H7 (cell line): Measurements from ENCODE around the gene PPP1CB. TPM values are rescaled to one million over a fixed set of nuclear protein-coding genes. Genes with fewer than 3 reads are reported as not detected.
"Not testable (repeated sequence)": the region's sequence is repeated elsewhere in the genome, so short reads cannot be mapped to it uniquely, and the experiment has no call there.

Experiments used
- DNase-seq: peaks from one replicate; pipeline ENCODE4 v3.0.0; 2012
- H3K27me3 ChIP-seq: 2 replicates; pipeline ENCODE4 v1.6.0; 2011; ENCODE audit warnings: mild to moderate bottlenecking, low read length; ENCODE audit not compliant: control insufficient read depth, insufficient read depth
- H3K36me3 ChIP-seq: replicated peaks from 2 replicates; pipeline ENCODE4 v1.5.1; 2011; ENCODE audit warnings: low read length; ENCODE audit not compliant: control insufficient read depth, insufficient read depth
- H3K4me3 ChIP-seq: 2 replicates; pipeline ENCODE4 v1.5.1; 2011; ENCODE audit warnings: low read depth, mild to moderate bottlenecking, control low read depth, low read length, moderate library complexity; ENCODE audit not compliant: insufficient read depth
- total RNA-seq: library from RNA; depleted of rRNA; stranded (reverse); fragments of >200 nt; shearing (Covaris generic); gene quantifications from 2 replicates; pipeline ENCODE4 v1.2.3, GENCODE V29; 2014

Gene PPP1CB
- total RNA-seq, 1 experiment from 2014 or later, result 67.6 TPM

GRCh38 chr2:28726177-28726576 is 25.5 kb upstream of the PPP1CB start:
- no peak for DNase-seq
- Histone ChIP-seq H3K36me3 (no peaks in the 10 kb centered on the region), H3K4me3 (no peak overlapping the region), H3K27me3 (no peaks in the 10 kb centered on the region)

DNA sequence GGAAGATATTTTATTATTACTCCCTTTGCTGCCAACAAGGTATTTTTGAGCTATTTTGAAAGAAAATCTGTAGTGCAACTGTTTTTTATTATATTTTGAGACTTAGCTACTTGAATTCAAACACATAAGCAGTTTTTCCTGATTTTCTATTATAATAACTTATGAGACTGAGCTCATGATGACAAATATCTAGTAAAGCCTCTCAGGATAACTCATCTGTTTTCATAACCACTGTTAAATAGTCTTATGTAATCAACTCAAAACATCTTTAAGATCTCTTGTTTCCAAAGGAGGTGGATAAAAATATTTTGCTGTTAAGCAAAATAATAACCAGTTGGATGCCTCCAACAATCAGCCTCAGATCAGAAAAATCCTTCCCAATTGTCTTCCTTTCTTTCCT is 21.9 kb upstream of the PPP1CB start:
- no peaks in the 10 kb centered on the region for H3K27me3 ChIP-seq
- no peaks in the 10 kb centered on the region for H3K36me3 ChIP-seq
- H3K4me3 ChIP-seq, result no peak overlapping the region
- DNase-seq, result no peak

DNA sequence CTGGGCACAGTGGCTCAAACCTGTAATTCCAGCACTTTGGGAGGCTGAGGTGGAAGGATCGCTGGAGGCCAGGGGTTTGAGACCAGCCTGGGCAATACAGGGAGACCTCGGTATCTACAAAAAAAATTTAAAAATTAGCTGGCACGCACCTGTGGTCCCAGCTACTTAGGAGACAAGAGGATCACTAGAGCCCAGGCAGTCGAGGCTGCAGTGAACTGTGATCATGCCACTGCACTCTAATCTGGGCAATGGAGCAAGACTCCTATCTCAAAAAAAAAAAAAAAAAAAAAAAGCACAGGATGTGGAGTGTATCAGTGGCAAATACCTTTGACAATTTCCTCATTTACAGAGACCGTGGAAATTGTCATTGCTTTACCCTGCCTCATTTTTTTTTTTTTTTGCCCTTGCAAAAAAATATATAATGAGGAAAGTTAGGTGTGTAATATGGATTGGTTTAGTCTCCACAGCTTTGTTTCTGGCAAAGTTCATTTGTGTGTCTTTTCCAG is 20.9 kb upstream of the PPP1CB start:
- no peaks in the 10 kb centered on the region for H3K36me3 ChIP-seq

GRCh38 chr2:28735511-28735910 is 16.1 kb upstream of the PPP1CB start:
- H3K27me3 ChIP-seq, result no peaks in the 10 kb centered on the region
- H3K36me3 ChIP-seq, result no peaks in the 10 kb centered on the region
- no peak for DNase-seq
- no peak overlapping the region for H3K4me3 ChIP-seq

More for the DNA sequence above, 20.9 kb upstream of the PPP1CB start:
- Histone ChIP-seq H3K27me3 (no peaks in the 10 kb centered on the region), H3K4me3 (no peak overlapping the region)
- no peak for DNase-seq

DNA sequence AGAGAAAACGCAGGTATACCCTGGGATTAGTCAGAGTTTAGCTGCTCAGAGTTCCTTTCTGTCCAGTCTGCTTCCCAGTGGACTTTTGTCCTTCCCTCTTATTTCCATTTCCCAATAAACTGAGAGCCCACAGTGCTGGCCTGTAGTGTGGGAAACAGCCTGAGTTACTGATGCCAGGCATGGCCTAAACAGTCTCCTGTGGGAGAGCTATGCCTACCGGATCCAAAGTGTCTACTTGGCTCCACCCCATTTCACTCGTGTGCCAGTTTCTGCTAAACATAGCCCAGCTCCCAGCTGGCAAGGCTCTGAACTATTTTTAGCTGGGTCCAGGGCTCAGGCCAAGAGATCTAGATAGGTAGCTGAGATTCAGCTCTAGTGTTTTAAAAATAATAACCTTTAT is 15.6 kb upstream of the PPP1CB start:
- Histone ChIP-seq H3K36me3 (no peaks in the 10 kb centered on the region), H3K4me3 (no peak overlapping the region), H3K27me3 (no peaks in the 10 kb centered on the region)
- DNase-seq, result no peak

DNA sequence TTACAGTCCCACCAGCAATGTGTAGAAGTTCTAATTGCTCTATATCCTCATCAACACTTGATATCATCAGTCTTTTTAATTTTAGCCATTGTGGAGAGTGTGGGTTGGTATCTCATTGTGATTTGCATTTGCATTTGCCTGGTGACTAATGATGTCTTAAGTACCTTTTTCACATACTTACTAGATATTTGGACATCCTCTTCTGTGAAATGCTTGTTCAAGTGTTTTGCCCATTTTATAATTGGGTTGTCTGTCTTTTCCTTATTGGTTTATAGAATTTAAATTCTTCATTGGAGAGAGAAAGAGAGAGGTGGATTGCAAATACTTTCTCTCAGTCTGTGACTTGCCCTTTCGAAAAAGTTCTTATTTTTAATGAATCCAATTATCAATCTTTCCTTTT is 14.0 kb upstream of the PPP1CB start:
- no peaks in the 10 kb centered on the region for H3K27me3 ChIP-seq
- DNase-seq, result no peak
- H3K36me3 ChIP-seq, result no peaks in the 10 kb centered on the region
- no peak overlapping the region for H3K4me3 ChIP-seq

- not testable (repeated sequence) for DNase-seq, H3K4me3 ChIP-seq, H3K36me3 ChIP-seq, H3K27me3 ChIP-seq
Observed at GRCh38 chr2:28742619-28743018, 9.0 kb upstream of the PPP1CB start.

DNA sequence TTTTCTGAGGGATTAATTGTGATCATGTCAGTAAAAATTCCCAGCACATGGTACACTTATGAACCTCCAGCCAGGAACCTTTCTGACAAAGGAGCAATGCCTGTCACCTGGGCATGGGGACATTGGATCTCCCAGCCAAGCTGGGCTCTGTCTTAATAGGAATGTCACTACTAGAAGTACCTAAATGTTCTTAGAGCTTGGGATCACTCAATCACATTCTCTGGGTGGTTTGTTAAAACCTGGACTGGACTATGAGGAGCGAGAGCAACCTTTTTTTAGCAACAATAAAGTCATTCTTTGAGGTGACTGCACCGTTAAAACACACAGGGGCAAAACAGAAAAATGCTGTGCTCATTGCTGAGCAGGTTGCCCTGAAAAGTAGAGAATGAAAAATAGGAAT is 6.4 kb upstream of the PPP1CB start:
- H3K36me3 ChIP-seq, result no peaks in the 10 kb centered on the region; the same call in 1 of the 2 replicates
- no peak for DNase-seq
- no peaks in the 10 kb centered on the region for H3K27me3 ChIP-seq
- H3K4me3 ChIP-seq, result no peak overlapping the region

DNA sequence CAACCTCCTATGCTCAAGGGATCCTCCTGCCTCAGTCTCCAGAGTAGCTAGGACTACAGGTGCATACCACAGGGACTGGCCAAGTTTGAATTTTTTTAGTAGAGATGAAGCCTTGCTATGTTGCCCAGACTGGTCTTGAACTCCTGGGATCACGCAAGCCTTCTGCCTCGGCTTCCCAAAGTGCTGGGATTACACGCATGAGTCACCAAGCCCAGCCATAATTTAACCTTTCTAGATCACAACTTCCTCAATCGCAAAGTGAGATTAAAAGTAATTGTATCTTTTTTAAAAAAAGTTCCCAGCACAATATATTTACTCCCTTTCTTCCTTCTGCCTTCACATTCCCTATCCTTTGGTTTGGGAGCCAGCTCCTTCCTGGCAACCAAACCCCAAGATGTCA is 5.8 kb upstream of the PPP1CB start:
- no peak overlapping the region for H3K4me3 ChIP-seq
- H3K36me3 ChIP-seq, result no peaks in the 10 kb centered on the region; the same call in 1 of the 2 replicates
- no peaks in the 10 kb centered on the region for H3K27me3 ChIP-seq
- no peak for DNase-seq

DNA sequence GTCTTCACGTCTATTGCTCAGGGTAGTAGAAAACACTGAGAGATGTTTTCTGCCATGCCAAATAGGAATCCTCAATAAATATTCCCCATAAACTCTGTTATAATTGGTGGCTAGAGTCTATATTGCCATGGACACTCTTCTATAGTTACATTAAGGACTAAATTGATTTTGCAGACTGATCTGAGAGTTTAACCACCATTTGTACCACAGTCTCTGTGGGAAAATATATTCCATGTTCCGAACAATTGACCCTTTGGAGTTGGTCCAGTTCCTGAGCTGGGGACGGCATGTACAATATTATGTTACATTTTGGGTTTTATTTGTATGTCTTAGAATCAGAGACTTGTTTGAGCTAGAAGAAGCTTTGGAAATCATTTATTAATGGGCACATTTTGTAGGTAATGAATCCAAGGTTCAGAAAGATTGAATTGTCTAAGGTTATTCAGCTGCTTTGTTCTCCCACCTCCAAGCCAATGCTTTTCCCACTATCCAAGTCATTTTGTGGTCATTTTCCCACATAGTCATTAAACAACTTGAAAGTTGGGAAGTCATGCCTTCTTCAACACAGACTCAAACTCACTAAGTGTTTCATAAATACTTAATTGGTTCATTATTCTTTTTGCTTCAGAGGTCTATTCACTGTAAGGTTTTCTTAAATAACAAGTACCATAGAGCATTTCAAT is 5.1 kb upstream of the PPP1CB start:
- Histone ChIP-seq H3K4me3 (no peak overlapping the region), H3K27me3 (no peaks in the 10 kb centered on the region; the same call in 1 of the 2 replicates), H3K36me3 (no peaks in the 10 kb centered on the region; the same call in 1 of the 2 replicates)
- DNase-seq, result no peak

- H3K36me3 ChIP-seq, result no peaks in the 10 kb centered on the region; the same call in 1 of the 2 replicates
- DNase-seq, result no peak
- no peaks in the 10 kb centered on the region; the same call in 1 of the 2 replicates for H3K27me3 ChIP-seq
- H3K4me3 ChIP-seq, result no peak overlapping the region
Observed at GRCh38 chr2:28747714-28748113, 3.9 kb upstream of the PPP1CB start.

GRCh38 chr2:28748176-28748575 is 3.5 kb upstream of the PPP1CB start:
- H3K36me3 ChIP-seq, result no peaks in the 10 kb centered on the region; the same call in 1 of the 2 replicates
- DNase-seq, result no peak
- H3K4me3 ChIP-seq, result no peak overlapping the region
- H3K27me3 ChIP-seq, result no peaks in the 10 kb centered on the region; the same call in 1 of the 2 replicates

GRCh38 chr2:28748941-28749340 is 2.7 kb upstream of the PPP1CB start:
- Histone ChIP-seq H3K27me3 (no peaks in the 10 kb centered on the region; the same call in 1 of the 2 replicates), H3K4me3 (no peak overlapping the region), H3K36me3 (no peaks in the 10 kb centered on the region; the same call in 1 of the 2 replicates)
- DNase-seq, result no peak

GRCh38 chr2:28749526-28749925 is 2.1 kb upstream of the PPP1CB start:
- Histone ChIP-seq H3K4me3 (no peak overlapping the region), H3K27me3 (no peaks in the 10 kb centered on the region; the same call in 1 of the 2 replicates), H3K36me3 (no peaks in the 10 kb centered on the region; the same call in 1 of the 2 replicates)
- no peak for DNase-seq
